HG03196 (cell line): ENCODE data around the gene ATE1.
A peak's percentile ranks its signal among the peaks of the same experiment; 100 is the strongest.
"Not testable (repeated sequence)": the region's sequence is repeated elsewhere in the genome, so short reads cannot be mapped to it uniquely, and the experiment has no call there.

Experiments used
- ATAC-seq: cut with Tn5 transposase; IDR thresholded peaks from one replicate; pipeline ENCODE4 v1.9.1; 2021; ENCODE audit not compliant: unreplicated experiment

The ATE1 gene

DNA sequence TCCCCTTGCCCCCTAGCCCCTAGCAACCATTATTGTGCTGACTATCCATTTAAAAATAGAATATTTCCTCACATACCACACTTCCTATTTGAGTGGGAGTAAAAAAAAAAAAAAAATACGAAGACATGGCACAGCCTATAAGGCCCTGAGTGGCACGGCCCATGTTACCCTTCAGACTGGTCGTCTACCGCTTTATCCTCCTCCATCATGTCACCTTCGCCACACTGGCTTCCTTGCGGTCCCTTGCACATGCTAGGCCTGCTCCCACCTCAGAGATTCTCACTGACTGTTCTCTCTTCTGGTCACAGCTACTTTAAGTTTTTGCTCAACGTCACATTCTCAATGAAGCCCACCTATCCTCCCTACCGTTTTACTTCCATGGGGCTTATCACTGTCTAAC is 130.3 kb downstream of the ATE1 start:
- no peak for ATAC-seq

- ATAC-seq, result peak; percentile 71
These were observed 131.5 kb downstream of the ATE1 start for GRCh38 chr10:121796342-121796741.

DNA sequence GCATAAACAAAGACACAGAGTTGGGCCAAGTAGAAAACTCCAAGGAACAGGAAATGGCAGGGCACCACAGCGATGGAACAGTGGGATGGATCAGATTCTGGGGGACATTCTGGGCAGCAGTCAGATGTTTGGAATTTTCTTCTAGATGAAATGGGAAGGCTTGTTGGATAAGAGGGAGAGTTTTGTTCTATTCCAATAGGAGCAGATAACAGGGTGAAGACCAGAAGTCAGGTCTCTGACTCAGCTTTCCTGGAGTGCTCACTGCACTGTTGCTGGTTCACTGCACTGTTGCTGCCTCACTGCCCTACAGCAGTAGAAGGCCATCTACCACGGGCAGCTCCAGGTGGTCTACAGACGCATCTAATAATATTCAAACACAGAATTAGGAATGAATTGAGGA is 135.6 kb downstream of the ATE1 start:
- no peak for ATAC-seq

- no peak for ATAC-seq
These were observed 136.1 kb downstream of the ATE1 start for GRCh38 chr10:121791761-121792160.

- no peak for ATAC-seq
These were observed 139.1 kb downstream of the ATE1 start for GRCh38 chr10:121788717-121789116.

DNA sequence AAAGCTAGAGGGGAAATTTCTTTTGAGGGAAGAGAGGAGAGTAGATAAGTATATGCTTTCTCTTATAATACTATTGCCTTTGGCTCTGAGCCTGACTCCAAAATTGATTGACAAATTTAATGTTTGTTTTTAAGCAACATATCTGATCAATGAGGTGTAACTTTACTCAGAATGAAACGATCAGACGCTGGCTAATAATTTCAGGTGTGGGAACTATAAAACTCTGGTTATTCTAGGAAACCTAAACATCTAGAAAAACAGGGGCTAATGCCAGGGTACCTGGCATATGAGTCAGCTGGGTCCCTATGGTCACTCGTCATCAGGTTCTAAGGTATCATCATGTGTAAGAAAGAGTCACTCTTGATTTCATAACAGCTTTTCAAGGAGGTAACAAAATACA is 139.7 kb downstream of the ATE1 start:
- no peak for ATAC-seq

- ATAC-seq, result no peak
These were observed 140.7 kb downstream of the ATE1 start for GRCh38 chr10:121787169-121787568.

- no peak for ATAC-seq
These were observed 144.0 kb downstream of the ATE1 start for GRCh38 chr10:121783782-121784372.

DNA sequence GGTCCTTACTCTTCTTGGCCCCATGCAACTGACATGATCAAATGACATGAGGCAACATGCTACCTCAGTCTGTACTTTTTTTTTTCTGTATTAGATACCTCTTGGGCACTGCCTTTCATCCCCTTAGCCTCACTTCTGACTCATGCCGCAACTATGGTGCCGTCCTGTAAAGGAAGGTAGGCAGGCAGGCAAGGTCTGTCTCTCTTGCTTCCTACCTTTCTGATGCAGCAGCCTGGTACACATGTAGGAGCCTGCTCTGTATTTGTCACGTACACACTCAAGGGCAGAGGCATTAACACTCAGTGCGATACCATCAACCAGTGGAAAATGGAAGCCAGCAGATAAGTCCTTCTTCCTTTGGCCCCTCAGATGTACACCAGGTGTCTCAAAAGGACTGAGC is 146.7 kb downstream of the ATE1 start:
- ATAC-seq, result no peak

DNA sequence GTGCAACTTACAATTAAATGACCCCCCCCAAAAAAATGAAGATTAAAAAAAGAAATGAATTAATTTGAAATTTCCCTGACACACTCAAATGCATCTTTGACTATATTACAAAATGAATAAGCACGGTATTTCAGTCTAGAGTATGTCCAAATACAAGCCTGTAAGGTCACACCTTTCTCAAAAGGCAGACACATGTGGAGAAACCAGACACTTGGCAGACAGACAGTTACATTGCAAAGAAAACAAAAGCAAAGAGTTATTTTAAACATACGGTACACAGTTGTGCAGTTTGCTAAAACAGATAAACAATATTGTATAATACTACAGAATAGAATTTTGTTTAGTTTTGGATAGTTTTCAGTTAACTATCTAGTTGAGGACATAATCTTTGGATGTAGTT is 153.0 kb downstream of the ATE1 start:
- ATAC-seq, result no peak

GRCh38 chr10:121774404-121774803 is 153.4 kb downstream of the ATE1 start:
- ATAC-seq, result no peak

DNA sequence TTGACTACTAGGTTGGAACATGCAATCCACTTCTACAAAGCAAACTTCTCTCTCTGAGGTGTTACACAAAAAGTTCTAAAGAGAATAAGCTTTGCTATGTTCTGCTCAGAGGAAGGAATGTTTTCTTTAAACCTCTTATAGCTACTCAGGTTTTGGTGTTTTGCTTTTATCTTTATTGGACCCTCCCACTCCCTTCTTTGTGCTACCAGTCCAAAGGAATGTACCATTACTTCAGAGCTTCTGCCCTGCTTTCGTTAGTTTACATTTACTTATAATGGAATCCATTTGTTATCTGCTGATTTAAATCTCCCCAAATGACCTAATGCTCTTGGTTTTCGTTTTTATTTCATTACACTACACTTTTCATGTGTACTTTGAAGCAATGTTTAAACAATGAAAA is 154.9 kb downstream of the ATE1 start:
- no peak for ATAC-seq

DNA sequence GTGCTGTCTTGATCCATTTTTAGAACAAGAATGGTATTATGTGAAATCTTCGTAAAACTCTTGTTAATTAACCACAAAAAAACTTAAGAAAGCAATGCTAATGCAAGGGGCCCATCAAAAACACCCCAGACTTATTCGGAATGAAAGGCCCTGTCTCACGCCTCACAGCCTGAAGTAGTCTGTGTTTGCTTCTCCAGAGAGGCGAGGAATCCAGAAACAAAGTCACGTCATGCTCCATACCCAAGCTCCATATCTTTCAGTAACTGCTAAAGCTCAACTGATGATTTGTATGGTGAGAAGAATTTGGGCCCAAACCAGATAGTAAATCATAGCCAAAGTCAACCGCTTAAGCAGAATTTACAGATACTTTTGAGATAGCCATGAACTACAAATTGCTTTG is 155.4 kb downstream of the ATE1 start:
- ATAC-seq, result no peak

GRCh38 chr10:121771966-121772365 is 155.9 kb downstream of the ATE1 start:
- no peak for ATAC-seq

DNA sequence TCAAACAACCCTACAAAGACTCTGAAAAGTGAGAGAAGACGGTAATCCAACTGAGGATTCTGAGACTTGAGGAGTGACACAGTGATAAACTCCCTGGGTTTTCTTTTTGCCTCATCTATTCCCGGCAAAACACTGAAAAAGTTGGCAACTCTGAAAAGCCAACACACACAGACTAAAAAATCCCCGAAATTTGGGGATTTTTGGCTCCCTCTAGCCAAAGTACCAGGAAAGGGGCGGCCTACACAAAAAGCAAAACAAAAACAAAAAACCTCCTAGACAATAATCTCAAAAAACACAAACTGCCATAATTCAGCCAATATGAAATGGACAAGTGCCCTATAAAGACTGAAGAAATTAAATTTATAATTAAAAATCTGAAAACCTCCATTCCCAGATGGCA is 161.4 kb downstream of the ATE1 start:
- no peak for ATAC-seq

- no peak for ATAC-seq
These were observed 162.6 kb downstream of the ATE1 start for GRCh38 chr10:121765204-121765603.

- no peak for ATAC-seq
These were observed 163.4 kb downstream of the ATE1 start for GRCh38 chr10:121764233-121764942.

- not testable (repeated sequence) for ATAC-seq
These were observed 170.6 kb downstream of the ATE1 start for GRCh38 chr10:121757241-121757640.

- not testable (repeated sequence) for ATAC-seq
These were observed 172.3 kb downstream of the ATE1 start for GRCh38 chr10:121755496-121755895.

DNA sequence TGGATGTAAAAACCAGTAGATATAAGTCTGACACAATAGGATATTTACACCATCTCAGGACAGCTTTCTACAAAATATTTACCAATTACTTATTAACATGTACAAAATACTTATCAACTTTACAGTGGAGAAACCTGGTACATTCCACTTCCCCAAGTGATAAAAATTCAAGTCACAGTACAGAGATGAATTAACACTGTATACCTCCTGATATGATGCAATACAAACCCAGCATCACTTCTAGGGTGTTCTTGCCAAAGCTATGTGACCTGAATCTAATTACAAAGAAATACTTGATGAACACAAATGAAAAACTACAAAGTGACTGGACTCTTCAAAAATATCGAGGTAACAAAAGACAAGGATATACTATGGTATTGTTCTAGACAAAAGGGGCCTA is 173.2 kb downstream of the ATE1 start:
- ATAC-seq, result peak; percentile 17

DNA sequence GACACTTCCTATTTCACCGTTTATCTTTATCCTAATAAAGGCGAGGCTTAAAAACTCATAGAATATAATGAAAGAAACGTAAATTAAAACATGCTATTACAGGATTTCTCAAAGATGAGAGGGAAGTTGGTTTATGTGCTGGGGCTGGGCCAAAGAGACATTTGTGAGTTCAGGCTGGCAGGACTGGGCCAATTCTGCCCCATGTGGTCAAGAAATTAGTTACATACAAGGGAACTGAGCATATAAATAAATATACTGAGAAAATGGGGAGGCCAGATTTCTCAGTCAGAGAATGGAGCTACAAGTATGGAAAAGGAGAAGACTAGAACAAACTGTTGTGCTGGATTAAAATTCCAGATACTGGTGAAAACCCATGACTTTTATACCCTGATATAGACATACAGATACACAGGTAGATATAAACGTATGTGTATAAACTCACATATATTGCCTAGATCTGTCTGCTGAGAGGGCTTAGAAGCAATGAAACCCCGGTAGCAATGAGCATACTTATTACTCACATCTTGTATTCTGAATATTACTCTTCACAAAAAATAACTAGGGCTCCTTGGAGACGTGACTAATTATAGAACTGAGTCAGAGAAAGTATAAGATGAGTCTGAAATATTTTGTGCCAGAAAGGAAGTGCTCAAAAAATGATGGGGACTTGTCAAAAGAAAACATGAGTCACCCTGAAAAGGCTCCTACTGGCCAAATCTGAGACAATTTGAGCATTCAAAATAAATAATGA is 173.9 kb downstream of the ATE1 start:
- ATAC-seq, result peak; percentile 87

- no peak for ATAC-seq
These were observed 176.6 kb downstream of the ATE1 start for GRCh38 chr10:121751191-121751760.
